Right ventricle myocardium inferior (tissue), 1 donor: ENCODE measurements around the gene KIF2A. TPM values are rescaled to one million over a fixed set of nuclear protein-coding genes. Genes with fewer than 3 reads are reported as not detected.
"Not testable (repeated sequence)": the region's sequence is repeated elsewhere in the genome, so short reads cannot be mapped to it uniquely, and the experiment has no call there.

ENCODE experiments used
- ATAC-seq: fragments of 200-7000 bp; cut with Tn5 transposase; one replicate; pipeline ENCODE4 v1.9.1; 2020; ENCODE audit warnings: mild to moderate bottlenecking, moderate library complexity
- DNase-seq: peaks from one replicate; pipeline ENCODE4 v3.0.0; 2021; ENCODE audit errors: missing footprints
- intact Hi-C: fragments of 100-400 bp; cut with DNase I; formaldehyde crosslinking; loops from one replicate; pipeline ENCODE4 v1.11.0; 2022
- total RNA-seq: library from RNA; stranded (reverse); fragmentation: NEBNext Ultra II Directional; extraction: Animal tissue kit (Norgen Biotek cat#: 25700); gene quantifications from one replicate; pipeline ENCODE4 v1.2.1, GENCODE V29; 2021
- donor health status: DM: no; HTN: yes; CAD: no; lungs with severe emphysema.

The KIF2A gene
- total RNA-seq, 1 donor from 2014 or later = 9.8 TPM

DNA sequence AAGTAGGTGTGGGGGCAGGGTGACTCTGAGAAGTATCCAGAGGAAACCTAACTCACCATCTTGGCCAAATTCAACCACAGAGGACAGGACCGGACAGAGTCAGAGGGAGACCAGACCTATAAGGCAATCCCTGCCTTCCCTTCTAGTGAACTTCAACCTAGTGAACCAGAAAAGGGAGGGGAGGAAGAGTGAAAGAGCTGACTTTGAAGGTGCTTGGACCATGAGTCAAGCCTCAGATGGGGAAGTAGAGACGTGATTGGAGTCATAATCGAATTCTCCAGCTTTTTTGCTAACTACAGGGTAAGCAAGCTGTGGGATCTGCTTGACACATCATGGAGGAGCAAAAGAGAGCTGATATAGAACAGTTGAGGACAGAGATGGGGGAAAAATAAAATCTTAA lies 18.8 kb upstream of the KIF2A start:
- DNase-seq = no peak
- ATAC-seq = no peak
- intact Hi-C loops = no loop called here

GRCh38 chr5:62288118-62288517 lies 17.9 kb upstream of the KIF2A start:
- no peak for ATAC-seq
- intact Hi-C loops = no loop called here

DNA sequence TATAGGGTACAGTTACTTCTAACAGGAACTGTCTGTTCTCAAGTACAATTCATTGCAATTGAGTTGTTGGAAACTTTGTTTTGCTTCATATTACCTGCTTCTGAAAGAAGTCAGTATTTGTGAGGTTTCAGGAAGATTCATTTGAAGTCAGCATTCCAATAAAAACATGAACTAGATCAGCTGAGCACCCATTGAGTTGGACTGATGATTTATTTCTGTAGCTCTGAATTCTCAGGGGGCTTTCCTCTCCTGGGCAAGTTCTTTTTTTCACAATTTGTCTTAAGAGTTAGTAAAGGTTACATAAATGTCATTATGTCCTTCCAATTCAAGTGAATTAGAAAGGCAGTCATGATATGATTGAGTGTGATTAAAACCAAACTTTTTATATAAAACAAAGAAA lies 16.2 kb upstream of the KIF2A start:
- DNase-seq = no peak
- intact Hi-C loops = no loop called here
- no peak for ATAC-seq

More at GRCh38 chr5:62288118-62288517, 17.9 kb upstream of the KIF2A start:
- DNase-seq = no peak

GRCh38 chr5:62291829-62292228 lies 14.2 kb upstream of the KIF2A start:
- intact Hi-C loops, ATAC-seq, DNase-seq: not testable (repeated sequence)

- DNase-seq = no peak
- intact Hi-C loops = no loop called here
- ATAC-seq = no peak
Observed at GRCh38 chr5:62296998-62297397, 9.0 kb upstream of the KIF2A start.

DNA sequence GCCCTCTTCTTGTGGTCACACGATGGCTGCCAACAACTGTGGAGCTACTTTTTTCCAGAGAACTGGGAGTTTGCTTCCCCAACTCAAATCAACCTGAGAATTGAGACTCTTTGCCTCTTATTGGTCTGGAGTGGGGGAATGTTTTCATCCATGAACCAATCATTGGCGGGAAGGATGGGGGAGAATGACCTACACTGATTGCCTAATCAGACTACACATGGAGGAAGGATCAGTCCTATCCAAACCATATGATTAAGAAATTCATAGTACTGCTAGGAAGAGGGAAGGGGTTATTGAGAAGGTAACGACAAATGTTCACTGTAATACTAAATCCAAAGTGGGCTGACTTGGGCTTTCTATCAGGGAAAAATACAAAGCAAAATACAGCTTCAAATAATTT lies 7.9 kb upstream of the KIF2A start:
- DNase-seq (no peak), ATAC-seq (no peak)
- intact Hi-C loops = no loop called here

DNA sequence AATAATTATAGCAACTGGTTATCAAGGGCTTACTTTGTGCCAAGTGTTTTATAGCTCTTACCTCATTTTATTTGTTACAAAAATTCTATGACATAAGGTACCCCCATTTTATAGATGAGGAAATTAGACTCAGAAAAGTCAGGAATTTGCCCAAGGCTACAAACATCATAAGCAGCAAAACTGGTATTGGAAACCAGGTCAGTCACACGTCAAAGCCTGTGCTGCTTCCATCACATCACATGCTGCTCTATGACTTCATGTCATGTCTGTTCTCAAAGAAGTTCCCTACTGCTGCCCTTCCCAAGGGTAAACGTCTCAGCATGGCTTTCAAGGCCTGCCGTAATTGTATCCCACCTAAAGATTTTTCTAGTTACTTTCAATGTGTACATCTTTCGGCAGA lies 6.9 kb upstream of the KIF2A start:
- intact Hi-C loops = no loop called here
- DNase-seq (no peak), ATAC-seq (no peak)

DNA sequence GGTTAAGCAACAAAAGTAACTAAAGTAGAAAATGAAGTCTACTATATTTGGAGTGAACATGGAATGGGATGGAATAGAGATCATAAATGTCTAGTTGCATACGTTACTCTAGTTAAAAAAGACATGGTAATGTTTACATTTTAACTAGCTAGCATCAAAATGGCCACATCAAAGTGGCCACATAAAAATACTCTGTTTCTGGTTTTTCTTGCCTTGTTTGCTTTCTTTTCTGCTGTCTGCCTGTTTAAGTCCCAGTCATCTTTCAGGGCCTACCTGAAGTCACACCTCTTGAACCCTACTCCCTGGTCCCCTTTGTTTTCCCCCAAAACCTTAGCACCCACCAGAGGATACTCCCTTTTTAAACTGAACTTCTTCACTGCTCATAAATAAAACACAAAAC lies 6.4 kb upstream of the KIF2A start:
- DNase-seq = no peak
- intact Hi-C loops = no loop called here
- no peak for ATAC-seq

GRCh38 chr5:62305358-62305714 lies 670 bp upstream of the KIF2A start:
- no peak for DNase-seq
- ATAC-seq = no peak
- intact Hi-C loops = loop anchor here (5.0 to 10.0 kb wide), 2 partner anchors 49 to 107 kb away; partner anchors contain the start of gene IPO11

- DNase-seq = no peak
- intact Hi-C loops = loop anchor here (5.0 to 10.0 kb wide), 2 partner anchors 48 to 106 kb away; partner anchors contain the start of gene IPO11
- peak; percentile 69 for ATAC-seq
Observed at GRCh38 chr5:62306323-62306895, 403 bp downstream of the KIF2A start.

DNA sequence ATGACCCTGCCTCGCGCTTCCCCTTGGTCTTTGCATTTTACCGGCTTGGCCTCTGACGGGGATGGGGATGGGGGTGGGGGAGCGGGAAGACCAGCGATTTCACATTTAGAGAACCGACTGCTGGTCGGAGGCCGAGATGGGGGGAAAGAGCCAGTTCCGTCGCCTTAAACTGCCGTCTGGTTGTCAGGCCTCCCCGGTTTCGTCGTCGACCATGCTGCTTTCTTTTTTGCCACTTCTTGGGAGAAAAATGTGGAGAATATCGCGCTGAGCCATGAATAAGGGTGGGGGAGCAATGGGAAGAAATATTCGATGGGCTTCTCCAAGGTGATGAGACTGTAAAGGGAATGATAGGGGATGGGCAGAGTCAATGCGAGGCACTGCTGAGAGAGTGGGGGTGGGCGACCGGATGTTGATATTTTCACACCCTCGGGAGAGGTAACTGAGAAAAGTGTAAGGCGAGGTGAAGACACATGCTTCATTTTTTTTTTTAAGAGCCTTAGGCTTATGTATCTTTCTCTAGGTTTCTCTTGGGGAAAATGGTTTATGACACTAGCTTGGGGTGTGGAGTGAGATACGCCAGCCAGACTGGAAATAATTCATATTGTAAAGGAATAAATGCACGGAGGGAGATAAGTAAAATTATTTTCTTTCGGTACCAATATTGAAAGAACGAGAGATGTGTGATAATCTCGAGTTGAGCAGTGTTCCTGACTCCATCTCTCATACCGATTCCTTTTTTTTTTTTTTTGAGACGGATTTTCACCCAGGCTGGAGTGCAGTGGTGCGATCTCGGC lies 1.1 kb downstream of the KIF2A start:
- DNase-seq (no peak), ATAC-seq (no peak)
- intact Hi-C loops = loop anchor here (5.0 to 10.0 kb wide), 2 partner anchors 48 to 105 kb away; partner anchors contain the start of gene IPO11

- no peak for ATAC-seq
- DNase-seq = no peak
- intact Hi-C loops = loop anchor here (5.0 to 10.0 kb wide), 2 partner anchors 46 to 104 kb away; partner anchors contain the start of gene IPO11
Observed at GRCh38 chr5:62308439-62308838, 2.4 kb downstream of the KIF2A start.

DNA sequence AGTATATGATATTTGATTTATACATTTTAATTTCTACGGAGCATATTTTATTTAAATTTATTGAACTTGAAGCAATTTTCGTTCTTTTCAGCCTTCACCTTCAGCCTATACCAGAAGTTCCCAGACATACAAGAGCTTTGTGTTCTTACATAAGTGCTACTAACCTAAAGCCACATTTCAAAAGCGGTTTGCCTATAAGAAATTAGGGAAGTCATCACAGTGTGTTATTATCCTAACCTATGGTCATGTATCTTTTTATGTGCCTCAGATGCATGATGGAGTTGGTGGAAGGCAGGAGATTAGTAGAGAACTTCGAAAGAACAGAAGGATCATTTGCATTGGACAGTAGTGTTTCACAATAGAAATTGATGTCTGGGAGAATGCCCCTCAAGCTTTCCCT lies 3.1 kb downstream of the KIF2A start:
- ATAC-seq (no peak), DNase-seq (no peak)
- intact Hi-C loops = loop anchor here (5.0 to 10.0 kb wide), 2 partner anchors 46 to 103 kb away; partner anchors contain the start of gene IPO11

DNA sequence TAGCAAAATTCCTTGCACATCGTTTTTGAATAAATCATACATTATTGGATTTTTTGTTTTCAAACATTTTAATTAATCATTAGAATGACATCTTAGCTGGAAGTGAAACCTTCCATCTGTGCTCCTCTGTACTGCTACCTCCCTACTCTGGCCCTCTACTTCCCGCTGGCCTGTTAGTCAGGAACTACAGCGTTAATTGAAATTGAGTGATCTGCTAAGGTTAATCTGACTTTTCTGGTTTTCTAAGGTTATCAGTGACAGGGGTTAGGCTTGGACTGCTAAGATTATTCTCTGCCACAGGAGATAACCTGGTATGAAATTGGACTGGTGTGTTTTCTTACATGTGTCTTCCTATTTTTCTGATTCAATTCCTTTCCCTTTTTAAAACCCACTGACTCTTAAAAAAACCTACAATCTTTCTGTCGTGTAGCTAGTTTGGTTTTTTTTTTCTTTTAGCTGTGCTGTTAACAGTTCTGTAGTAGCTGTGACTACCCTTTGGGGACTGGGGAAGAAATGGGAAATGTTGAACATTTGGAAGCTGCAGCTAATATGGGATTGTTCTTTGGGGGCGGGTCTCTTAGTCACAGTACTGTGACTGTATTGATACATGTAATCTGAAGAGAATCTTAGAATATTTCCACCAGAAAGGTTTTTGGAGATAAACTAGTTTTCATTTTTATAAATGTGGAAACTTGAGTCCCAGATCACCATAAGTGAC lies 4.6 kb downstream of the KIF2A start:
- intact Hi-C loops = no loop called here
- ATAC-seq = no peak
- no peak for DNase-seq

DNA sequence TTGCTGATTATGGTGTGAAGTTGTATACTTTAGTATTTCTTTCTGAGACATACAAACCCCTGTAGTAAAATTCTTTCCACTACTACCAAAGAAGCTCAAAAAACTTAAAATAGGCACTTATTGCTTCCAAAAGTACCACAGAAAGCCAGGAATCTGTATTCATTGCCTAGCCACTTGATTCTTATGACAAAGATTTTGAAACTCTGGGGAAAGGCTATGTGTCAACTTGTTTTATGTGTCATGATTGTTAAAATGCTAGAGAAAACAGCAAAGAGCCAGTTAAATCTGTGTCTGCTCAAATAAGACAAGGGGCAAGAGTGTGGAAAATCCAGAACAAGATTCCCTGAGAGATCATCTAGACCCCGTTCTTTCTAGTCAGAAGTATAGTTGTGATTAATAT lies 6.0 kb downstream of the KIF2A start:
- intact Hi-C loops = no loop called here
- DNase-seq (no peak), ATAC-seq (no peak)

DNA sequence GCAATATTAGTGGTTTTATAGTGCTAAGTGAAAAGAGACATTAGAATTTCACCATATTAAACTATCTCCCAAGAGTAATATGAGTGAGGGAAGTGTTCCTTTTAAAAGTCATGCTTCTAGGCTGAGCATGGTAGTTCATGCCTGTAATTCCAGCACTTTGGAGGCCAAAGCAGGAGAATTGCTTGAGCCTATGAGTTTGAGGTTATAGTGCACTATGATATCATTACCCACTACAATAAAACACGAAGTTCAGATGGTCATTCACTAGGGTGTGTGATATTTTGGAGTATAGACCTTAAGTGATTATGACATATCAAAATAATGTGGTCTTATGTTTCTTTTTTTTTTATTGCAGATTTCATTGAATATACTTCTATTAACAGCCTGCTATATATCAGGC lies 6.7 kb downstream of the KIF2A start:
- ATAC-seq = no peak
- intact Hi-C loops = no loop called here
- no peak for DNase-seq

DNA sequence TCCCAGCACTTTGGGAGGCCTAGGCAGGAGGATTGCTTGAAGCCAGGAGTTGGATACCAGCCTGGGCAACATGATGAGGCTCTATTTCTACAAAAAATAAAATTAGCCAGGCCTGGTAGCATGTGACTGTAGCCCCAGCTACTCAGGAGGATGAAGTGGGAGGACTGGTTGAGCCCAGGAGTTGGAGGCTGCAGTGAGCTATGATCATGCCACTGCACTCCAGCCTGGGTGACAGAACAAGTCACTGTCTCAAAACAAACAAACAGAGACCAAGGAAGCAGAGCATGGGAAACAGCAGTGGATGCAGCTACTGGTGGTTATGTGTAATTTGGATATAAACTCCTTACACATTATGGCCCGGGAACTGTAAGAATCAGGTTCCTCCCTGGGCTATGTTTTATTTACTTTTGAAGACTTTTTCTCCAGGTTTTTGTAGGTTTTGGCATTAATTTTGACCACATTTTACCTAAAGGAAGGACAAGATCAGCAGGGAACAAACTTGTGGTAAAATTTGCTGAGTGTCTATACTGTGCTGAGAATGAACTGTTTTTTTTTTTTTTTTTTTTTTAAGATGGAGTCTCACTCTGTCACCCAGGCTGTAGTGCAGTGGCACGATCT lies 8.3 kb downstream of the KIF2A start:
- no peak for ATAC-seq
- intact Hi-C loops = no loop called here
- DNase-seq = no peak

GRCh38 chr5:62315376-62316175 lies 9.6 kb downstream of the KIF2A start:
- ATAC-seq (no peak), DNase-seq (no peak)
- intact Hi-C loops = no loop called here

DNA sequence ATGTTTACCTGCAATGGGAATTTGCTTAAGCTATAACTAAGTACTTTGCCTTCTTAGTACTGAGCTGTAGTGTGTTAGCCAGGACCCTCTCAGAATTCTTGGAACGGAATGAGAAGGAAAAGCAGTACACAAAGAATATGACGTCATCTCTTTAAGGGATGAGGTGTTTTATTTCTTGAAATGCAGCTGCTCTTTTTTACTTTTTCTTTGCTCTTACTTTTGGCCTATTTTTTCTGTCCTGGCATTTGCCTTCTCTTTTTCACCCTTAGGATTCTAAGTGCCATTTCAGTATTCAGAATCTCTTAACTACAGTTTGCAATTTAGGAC lies 10.1 kb downstream of the KIF2A start:
- DNase-seq (no peak), ATAC-seq (no peak)
- intact Hi-C loops = no loop called here
